ENCODE data around the gene SLC4A2.

GRCh38 chr7:151124481-151124880 is 65.1 kb downstream of the SLC4A2 start:
- TF ChIP-seq CTCF (IDR thresholded peaks at IDR 0.05) (no peak), POLR2AphosphoS5 (IDR thresholded peaks at IDR 0.05) (no peak)
